VCaP (cell line): Measurements from ENCODE around the gene ARHGAP21.
A peak's percentile ranks its signal among the peaks of the same experiment; 100 is the strongest.

ENCODE experiments used
- H3K27ac ChIP-seq: fragments of 450-650 bp; 2 replicates; pipeline ENCODE4 v1.5.1; 2017
- TF ChIP-seq, protein P1 (sequence below): fragments of 450-650 bp; conservative IDR thresholded peaks from 2 replicates; pipeline ENCODE4 v1.5.1; 2017; ENCODE audit warnings: mild to moderate bottlenecking, moderate library complexity

Gene ARHGAP21

DNA sequence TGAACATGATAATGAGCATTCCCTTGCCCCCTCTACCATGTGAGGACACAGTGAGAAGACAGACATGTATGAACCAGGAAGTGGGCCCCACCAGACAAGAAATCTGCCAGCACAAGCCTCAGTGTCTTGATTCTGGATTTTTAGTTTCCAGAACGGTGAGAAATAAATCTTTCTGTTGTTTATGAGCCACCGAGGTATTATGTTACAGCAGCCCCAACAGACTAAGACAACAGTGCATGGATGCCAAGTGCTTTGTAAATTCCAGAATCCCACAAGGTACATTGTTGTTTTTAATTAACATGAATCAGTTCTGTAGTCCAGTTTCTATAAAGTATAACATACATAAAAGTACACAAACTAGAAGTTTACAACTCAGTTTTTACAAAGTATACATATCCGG, 162.2 kb downstream of the ARHGAP21 start:
- TF ChIP-seq, protein P1, sequence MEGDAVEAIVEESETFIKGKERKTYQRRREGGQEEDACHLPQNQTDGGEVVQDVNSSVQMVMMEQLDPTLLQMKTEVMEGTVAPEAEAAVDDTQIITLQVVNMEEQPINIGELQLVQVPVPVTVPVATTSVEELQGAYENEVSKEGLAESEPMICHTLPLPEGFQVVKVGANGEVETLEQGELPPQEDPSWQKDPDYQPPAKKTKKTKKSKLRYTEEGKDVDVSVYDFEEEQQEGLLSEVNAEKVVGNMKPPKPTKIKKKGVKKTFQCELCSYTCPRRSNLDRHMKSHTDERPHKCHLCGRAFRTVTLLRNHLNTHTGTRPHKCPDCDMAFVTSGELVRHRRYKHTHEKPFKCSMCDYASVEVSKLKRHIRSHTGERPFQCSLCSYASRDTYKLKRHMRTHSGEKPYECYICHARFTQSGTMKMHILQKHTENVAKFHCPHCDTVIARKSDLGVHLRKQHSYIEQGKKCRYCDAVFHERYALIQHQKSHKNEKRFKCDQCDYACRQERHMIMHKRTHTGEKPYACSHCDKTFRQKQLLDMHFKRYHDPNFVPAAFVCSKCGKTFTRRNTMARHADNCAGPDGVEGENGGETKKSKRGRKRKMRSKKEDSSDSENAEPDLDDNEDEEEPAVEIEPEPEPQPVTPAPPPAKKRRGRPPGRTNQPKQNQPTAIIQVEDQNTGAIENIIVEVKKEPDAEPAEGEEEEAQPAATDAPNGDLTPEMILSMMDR, result no peak

DNA sequence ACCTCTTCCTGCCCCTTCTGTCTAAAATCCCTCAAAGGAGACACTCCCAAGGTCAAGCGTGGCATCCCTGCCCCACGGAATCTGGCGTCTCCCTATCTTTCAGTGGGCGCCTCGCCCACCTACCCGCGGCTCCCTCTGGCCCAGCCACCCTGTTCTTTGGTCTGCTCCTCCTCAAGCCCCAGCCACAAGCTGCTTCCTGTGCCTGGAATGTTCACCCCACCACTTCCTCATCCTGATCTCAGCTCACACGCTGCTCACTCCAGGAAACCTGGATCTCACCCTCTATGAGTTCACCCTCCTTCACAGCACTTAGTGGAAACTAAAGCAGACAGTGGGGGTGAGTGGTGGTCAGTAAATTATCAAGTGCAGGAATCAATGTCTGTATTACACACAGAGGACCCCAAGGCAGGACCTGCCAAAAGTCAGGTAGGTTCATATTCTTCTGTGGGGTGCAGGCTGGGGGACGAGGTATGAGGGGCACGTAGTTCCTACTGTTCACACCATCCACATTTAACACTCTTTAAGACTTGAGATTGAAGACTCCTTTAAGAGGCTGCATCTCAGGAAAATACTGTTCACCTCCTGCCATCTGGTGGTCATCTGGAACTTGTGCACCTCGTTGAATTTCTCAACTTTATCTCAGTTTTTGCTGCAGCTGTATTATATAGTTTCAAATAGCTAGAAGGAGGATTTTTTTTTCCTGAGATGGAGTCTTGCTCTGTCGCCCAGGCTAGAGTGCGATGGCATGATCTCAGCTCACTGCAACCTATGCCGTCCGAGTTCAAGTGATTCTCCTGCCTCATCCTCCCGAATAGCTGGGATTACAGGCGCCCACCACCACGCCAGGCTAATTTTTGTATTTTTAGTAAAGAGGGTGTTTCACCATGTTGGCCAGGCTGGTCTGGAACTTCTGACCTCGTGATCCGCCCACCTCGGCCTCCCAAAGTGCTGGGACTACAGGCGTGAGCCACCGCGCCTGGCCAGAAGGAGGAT, 166.6 kb downstream of the ARHGAP21 start:
- no peak overlapping the region for H3K27ac ChIP-seq
- TF ChIP-seq, protein P1, result peak; percentile 80

More for the DNA sequence above, 162.2 kb downstream of the ARHGAP21 start:
- no peak overlapping the region for H3K27ac ChIP-seq

DNA sequence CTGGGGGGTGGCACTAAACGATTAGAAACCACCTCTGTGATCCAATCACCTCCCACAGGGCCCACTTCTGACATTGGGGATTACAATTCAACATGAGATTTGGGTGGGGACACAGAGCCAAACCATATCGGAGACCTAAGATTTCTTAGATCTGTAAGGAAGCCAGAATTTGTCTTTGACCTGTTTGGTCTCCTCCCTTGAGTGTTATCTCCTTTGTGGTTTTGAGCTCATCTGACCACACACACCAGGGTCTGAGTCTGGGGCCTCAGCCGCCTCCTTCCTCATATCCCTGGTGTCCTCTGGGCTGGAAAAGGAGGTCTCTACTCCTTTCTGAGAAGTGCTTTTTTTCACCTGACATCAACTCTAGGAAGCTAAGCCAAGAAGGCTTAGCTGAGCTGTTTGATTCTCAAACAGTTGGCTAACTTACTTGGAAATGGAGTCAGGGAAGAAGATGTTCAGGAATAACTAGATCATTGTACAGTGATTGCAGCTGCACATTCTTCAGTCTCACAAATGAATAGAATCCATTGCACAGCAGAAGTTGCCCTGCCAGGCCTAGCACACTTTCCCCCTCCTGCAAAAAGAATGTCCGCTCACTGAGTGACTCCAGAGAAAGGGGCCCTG, 167.4 kb downstream of the ARHGAP21 start:
- TF ChIP-seq, protein P1, result no peak
- no peak overlapping the region for H3K27ac ChIP-seq

DNA sequence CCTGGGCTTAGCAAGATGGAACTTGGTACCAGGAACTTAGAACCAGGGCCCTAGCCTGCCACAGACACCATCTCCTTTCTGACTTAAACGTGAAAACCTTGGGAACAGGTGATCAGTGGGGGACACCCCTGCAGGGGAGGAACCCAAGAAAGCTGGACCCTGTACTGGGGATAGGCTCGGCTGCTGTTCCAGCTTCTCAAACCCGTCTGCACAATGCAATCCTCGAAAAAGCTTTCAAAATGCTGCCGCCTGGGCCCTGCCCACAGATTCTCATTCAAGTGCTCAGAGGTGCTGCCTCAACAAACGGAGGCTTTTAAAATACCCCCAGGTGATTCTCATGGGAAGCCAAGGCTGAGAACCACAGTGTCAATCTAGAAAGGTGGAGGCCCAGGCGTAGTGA, 169.7 kb downstream of the ARHGAP21 start:
- TF ChIP-seq, protein P1, result no peak
- H3K27ac ChIP-seq, result no peak overlapping the region

DNA sequence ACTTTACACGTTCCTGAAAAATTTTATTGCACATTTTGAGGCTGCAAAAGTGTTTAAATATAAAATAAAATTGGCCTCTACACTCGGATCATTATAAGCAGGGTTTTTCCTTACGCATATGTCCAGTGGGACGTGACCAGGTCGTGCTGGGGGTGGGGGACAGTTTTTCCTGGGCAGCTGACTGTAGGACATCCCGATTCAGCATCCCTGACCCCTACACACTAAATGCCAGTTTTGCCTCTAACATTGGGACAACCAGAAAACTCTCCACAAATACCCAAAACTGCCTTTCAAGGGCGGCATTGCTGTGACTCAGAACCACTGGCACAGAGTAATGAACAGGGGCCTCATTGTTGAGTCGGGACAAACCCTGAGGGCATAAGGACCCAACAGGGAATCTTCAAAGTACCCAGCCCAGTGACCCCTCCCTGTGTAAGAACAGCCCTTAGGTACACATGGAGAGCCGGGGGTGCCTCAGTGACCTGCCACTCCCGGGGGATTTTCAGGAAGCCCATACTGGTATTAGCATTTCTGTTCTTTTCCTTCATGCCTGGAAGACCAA, 170.6 kb downstream of the ARHGAP21 start:
- TF ChIP-seq, protein P1, result no peak
- H3K27ac ChIP-seq, result no peak overlapping the region

DNA sequence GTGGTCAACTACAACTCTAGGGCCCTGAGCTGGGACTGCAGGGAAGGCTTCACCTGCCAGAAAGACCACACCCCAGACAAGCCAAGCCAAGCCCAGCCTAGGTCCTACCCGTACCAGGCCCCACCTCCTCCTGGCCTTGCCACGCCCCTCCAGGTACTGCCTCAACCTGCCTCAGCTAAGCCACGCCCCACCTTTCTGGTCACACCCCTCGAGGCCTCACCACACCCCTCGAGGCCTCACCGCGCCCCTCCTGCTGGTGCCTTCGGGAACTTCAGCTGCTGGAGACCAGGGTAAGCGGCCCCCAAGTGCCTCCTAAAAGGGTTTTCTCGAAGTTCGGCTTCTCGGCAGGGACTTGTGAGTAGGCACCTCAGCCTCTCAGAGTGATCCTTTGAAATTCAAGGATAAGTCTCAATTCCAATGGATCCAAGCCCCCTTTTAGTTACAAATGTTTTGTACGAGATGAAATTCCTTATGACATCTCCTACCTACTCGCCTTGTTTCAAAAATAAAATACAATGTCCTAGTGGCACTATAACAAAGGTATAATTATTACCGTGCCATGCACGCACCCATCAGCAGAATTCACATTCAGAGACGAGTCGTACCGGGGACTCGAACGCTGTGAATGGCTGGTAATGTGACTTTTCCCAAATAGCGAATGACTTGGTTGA, 171.2 kb downstream of the ARHGAP21 start:
- TF ChIP-seq, protein P1, result peak; percentile 36; the same call in 1 of the 2 replicates
- H3K27ac ChIP-seq, result no peak overlapping the region
